ENCODE data around the gene GABRB3.

Gene GABRB3

DNA sequence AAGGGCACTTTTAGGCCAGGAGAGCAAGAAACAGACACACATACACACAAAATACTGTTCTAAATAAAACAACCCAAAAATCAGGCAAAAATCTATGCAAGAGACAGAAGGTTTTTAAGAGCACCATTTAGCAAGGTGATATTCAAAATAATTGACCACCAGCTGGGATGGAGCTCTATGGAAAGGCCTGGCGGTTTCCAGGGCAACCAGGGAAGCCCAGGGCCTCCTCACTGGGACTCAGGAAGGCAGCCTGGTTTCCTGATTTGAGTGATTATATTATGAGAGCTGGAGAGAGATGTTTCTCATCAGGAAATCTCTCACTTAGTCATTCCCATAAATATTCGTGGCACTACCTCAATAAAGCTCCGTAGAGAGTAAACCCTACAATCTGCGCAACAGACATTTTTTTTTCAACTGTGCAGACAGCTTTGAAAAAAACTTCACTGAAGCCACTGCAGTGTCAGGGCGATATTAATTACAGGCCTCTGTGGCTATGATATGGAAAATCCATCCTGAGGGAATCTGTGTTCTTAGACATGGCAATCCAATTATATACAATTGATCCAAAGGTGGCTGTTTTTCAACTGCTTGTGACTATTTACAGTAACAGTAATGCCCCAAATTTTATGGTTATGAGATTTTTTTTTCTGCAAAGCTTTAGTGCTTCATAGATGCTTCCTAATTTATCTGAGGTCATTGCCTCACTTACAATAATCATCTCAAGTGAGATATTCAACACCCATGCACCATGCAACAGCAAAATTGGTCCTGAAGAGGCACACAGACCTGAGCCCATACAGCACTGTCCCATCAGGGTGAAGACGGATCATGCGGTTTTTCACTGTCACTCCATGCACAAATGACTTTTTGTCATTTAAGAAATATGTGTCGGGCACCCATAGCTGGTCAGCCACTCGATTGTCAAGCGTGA is 152.1 kb downstream of the GABRB3 start:
- WGBS, 2 experiments = 90 to 93% methylated on average over 10 of the region's 10 CpGs
- Histone ChIP-seq H3K27me3 (ENCODE audit: control insufficient read depth, insufficient read depth, low read length, poor library complexity, severe bottlenecking) (no peaks in the 10 kb centered on the region), H3K4me3 (ENCODE audit: insufficient read depth, low read depth, low read length) (no peak overlapping the region), H3K36me3 (ENCODE audit: control insufficient read depth, insufficient read depth, low read length) (no peaks in the 10 kb centered on the region), H3K4me1 (ENCODE audit: control insufficient read depth, insufficient read depth, low read length) (peaks cover 7% of the 10 kb centered on the region), H3K9me3 (ENCODE audit: control insufficient read depth, low read length) (no peaks in the 10 kb centered on the region), H3K27ac (ENCODE audit: insufficient read depth, low read depth, low read length, poor library complexity, severe bottlenecking) (peak overlapping the region; percentile 8)

GRCh38 chr15:26615927-26616302 is 157.0 kb downstream of the GABRB3 start:
- no peaks in the 10 kb centered on the region for H3K9me3 ChIP-seq (ENCODE audit: control insufficient read depth, low read length)
- no peak overlapping the region for H3K27ac ChIP-seq (ENCODE audit: insufficient read depth, low read depth, low read length, poor library complexity, severe bottlenecking)
- no peak overlapping the region for H3K4me3 ChIP-seq (ENCODE audit: insufficient read depth, low read depth, low read length)
- no peaks in the 10 kb centered on the region for H3K36me3 ChIP-seq (ENCODE audit: control insufficient read depth, insufficient read depth, low read length)
- no peaks in the 10 kb centered on the region for H3K27me3 ChIP-seq (ENCODE audit: control insufficient read depth, insufficient read depth, low read length, poor library complexity, severe bottlenecking)
- H3K4me1 ChIP-seq (ENCODE audit: control insufficient read depth, insufficient read depth, low read length) = peaks cover 5% of the 10 kb centered on the region
- WGBS, 2 experiments = 93 to 98% methylated on average over 3 of the region's 3 CpGs

DNA sequence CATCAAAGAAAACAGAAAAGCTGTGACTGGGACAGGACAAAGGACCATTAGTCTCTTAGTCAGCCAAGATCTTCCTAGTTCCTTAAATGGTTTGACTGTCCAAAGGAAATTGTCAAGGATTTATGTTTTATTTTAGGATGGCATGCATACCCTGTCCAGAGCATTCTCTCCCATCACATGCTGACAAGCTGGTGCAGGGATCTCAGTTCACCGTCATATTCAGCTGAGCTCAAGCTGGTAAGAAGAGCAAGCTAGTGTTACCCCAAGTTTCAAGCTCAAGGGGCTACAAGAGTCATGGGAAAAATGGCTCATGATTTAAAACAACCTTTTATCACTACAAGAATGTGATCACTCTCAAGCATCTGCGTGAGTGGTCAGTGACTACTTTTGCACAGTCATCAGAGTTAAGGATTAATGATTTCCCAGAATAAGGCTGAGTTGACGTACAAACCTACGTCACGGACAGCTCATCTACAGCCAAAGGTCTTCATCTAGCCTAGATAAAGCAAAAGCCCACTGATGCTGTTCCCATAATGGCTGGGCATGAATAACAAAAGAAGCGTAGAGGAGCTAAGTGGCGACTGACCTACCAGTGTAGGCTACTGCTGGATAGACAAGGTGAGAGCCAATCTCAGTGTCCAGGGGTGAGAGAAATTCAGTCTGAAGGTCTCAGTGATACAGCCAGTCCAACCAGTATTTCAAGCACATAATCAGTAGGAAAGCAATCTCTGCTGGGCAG is 157.5 kb downstream of the GABRB3 start:
- Histone ChIP-seq H3K4me1 (ENCODE audit: control insufficient read depth, insufficient read depth, low read length) (peaks cover 2% of the 10 kb centered on the region), H3K27ac (ENCODE audit: insufficient read depth, low read depth, low read length, poor library complexity, severe bottlenecking) (no peak overlapping the region), H3K4me3 (ENCODE audit: insufficient read depth, low read depth, low read length) (no peak overlapping the region), H3K9me3 (ENCODE audit: control insufficient read depth, low read length) (no peaks in the 10 kb centered on the region), H3K27me3 (ENCODE audit: control insufficient read depth, insufficient read depth, low read length, poor library complexity, severe bottlenecking) (no peaks in the 10 kb centered on the region), H3K36me3 (ENCODE audit: control insufficient read depth, insufficient read depth, low read length) (no peaks in the 10 kb centered on the region)
- WGBS, 2 experiments = 93% methylated on average over 7 of the region's 7 CpGs

- no peaks in the 10 kb centered on the region for H3K36me3 ChIP-seq (ENCODE audit: control insufficient read depth, insufficient read depth, low read length)
- no peak overlapping the region for H3K27ac ChIP-seq (ENCODE audit: insufficient read depth, low read depth, low read length, poor library complexity, severe bottlenecking)
- H3K9me3 ChIP-seq (ENCODE audit: control insufficient read depth, low read length) = no peaks in the 10 kb centered on the region
- 91 to 98% methylated on average over 2 of the region's 3 CpGs for WGBS, 2 experiments
- H3K27me3 ChIP-seq (ENCODE audit: control insufficient read depth, insufficient read depth, low read length, poor library complexity, severe bottlenecking) = no peaks in the 10 kb centered on the region
- no peaks in the 10 kb centered on the region for H3K4me1 ChIP-seq (ENCODE audit: control insufficient read depth, insufficient read depth, low read length)
- H3K4me3 ChIP-seq (ENCODE audit: insufficient read depth, low read depth, low read length) = no peak overlapping the region
These were observed 158.1 kb downstream of the GABRB3 start for GRCh38 chr15:26614734-26615133.

DNA sequence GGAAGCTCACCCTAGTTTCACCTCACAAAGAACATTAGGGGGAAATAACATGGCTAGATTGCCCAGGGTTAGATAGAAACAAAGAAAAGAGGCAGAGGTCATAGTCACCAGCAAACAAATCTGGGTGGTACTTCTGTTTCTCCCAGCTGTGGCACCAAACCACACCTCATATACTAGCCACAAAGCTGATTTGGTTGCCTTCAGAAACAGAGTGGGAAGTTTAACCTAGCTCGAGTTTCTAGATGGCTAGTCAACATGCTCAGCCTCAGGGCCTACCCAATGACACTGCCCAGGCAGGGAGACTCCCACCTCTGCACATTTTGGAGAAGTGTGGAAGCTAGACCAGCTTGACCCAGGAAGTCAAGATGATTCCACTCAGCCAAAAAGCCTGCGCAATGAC is 174.2 kb downstream of the GABRB3 start:
- Histone ChIP-seq H3K9me3 (ENCODE audit: control insufficient read depth, low read length) (no peaks in the 10 kb centered on the region), H3K4me1 (ENCODE audit: control insufficient read depth, insufficient read depth, low read length) (no peaks in the 10 kb centered on the region), H3K27me3 (ENCODE audit: control insufficient read depth, insufficient read depth, low read length, poor library complexity, severe bottlenecking) (no peaks in the 10 kb centered on the region), H3K4me3 (ENCODE audit: insufficient read depth, low read depth, low read length) (no peak overlapping the region), H3K27ac (ENCODE audit: insufficient read depth, low read depth, low read length, poor library complexity, severe bottlenecking) (no peak overlapping the region), H3K36me3 (ENCODE audit: control insufficient read depth, insufficient read depth, low read length) (no peaks in the 10 kb centered on the region)
- 44 to 47% methylated on average over 2 of the region's 2 CpGs for WGBS, 2 experiments

DNA sequence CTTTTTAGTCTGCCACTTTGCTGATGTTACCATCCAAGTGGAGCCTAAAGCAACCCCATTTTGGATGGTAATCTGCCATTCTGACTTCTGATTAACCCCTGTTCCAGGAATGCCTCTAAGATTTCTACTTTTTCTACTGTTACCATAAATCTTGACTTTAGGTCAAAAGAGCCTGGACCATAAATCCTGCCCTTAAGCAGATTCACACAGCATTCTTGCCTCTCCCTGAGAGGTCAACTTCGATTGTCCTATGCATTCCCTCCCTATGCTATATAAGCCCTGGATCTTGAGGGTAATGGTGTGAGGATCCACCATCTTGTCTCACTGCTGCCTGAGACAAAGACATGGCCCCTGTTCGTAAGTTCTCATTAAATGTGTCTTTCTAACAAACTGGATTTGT is 177.3 kb downstream of the GABRB3 start:
- Histone ChIP-seq H3K9me3 (ENCODE audit: control insufficient read depth, low read length) (no peaks in the 10 kb centered on the region), H3K4me3 (ENCODE audit: insufficient read depth, low read depth, low read length) (no peak overlapping the region), H3K27ac (ENCODE audit: insufficient read depth, low read depth, low read length, poor library complexity, severe bottlenecking) (no peak overlapping the region), H3K4me1 (ENCODE audit: control insufficient read depth, insufficient read depth, low read length) (no peaks in the 10 kb centered on the region), H3K27me3 (ENCODE audit: control insufficient read depth, insufficient read depth, low read length, poor library complexity, severe bottlenecking) (no peaks in the 10 kb centered on the region), H3K36me3 (ENCODE audit: control insufficient read depth, insufficient read depth, low read length) (no peaks in the 10 kb centered on the region)
- 91 to 93% methylated on average over 2 of the region's 2 CpGs for WGBS, 2 experiments

- 88 to 96% methylated on average over 2 of the region's 2 CpGs for WGBS, 2 experiments
These were observed 182.2 kb downstream of the GABRB3 start for GRCh38 chr15:26590676-26591075.

GRCh38 chr15:26582840-26583239 is 190.0 kb downstream of the GABRB3 start:
- Histone ChIP-seq H3K4me3 (ENCODE audit: insufficient read depth, low read depth, low read length) (no peak overlapping the region), H3K4me1 (ENCODE audit: control insufficient read depth, insufficient read depth, low read length) (no peaks in the 10 kb centered on the region), H3K27ac (ENCODE audit: insufficient read depth, low read depth, low read length, poor library complexity, severe bottlenecking) (no peak overlapping the region), H3K36me3 (ENCODE audit: control insufficient read depth, insufficient read depth, low read length) (no peaks in the 10 kb centered on the region), H3K27me3 (ENCODE audit: control insufficient read depth, insufficient read depth, low read length, poor library complexity, severe bottlenecking) (no peaks in the 10 kb centered on the region), H3K9me3 (ENCODE audit: control insufficient read depth, low read length) (peaks cover 2% of the 10 kb centered on the region)
- 96 to 97% methylated on average over 6 of the region's 6 CpGs for WGBS, 2 experiments

More at GRCh38 chr15:26590676-26591075, 182.2 kb downstream of the GABRB3 start:
- Histone ChIP-seq H3K4me3 (ENCODE audit: insufficient read depth, low read depth, low read length) (no peak overlapping the region), H3K27me3 (ENCODE audit: control insufficient read depth, insufficient read depth, low read length, poor library complexity, severe bottlenecking) (no peaks in the 10 kb centered on the region), H3K36me3 (ENCODE audit: control insufficient read depth, insufficient read depth, low read length) (no peaks in the 10 kb centered on the region), H3K27ac (ENCODE audit: insufficient read depth, low read depth, low read length, poor library complexity, severe bottlenecking) (no peak overlapping the region), H3K9me3 (ENCODE audit: control insufficient read depth, low read length) (no peaks in the 10 kb centered on the region), H3K4me1 (ENCODE audit: control insufficient read depth, insufficient read depth, low read length) (no peaks in the 10 kb centered on the region)

GRCh38 chr15:26580943-26581342 is 191.9 kb downstream of the GABRB3 start:
- Histone ChIP-seq H3K27me3 (ENCODE audit: control insufficient read depth, insufficient read depth, low read length, poor library complexity, severe bottlenecking) (no peaks in the 10 kb centered on the region), H3K36me3 (ENCODE audit: control insufficient read depth, insufficient read depth, low read length) (no peaks in the 10 kb centered on the region), H3K4me1 (ENCODE audit: control insufficient read depth, insufficient read depth, low read length) (no peaks in the 10 kb centered on the region), H3K27ac (ENCODE audit: insufficient read depth, low read depth, low read length, poor library complexity, severe bottlenecking) (no peak overlapping the region), H3K9me3 (ENCODE audit: control insufficient read depth, low read length) (peaks cover 2% of the 10 kb centered on the region), H3K4me3 (ENCODE audit: insufficient read depth, low read depth, low read length) (no peak overlapping the region)
- 59 to 89% methylated on average over 2 to 3 of the region's 4 CpGs for whole genome bisulfite sequencing, 2 experiments

DNA sequence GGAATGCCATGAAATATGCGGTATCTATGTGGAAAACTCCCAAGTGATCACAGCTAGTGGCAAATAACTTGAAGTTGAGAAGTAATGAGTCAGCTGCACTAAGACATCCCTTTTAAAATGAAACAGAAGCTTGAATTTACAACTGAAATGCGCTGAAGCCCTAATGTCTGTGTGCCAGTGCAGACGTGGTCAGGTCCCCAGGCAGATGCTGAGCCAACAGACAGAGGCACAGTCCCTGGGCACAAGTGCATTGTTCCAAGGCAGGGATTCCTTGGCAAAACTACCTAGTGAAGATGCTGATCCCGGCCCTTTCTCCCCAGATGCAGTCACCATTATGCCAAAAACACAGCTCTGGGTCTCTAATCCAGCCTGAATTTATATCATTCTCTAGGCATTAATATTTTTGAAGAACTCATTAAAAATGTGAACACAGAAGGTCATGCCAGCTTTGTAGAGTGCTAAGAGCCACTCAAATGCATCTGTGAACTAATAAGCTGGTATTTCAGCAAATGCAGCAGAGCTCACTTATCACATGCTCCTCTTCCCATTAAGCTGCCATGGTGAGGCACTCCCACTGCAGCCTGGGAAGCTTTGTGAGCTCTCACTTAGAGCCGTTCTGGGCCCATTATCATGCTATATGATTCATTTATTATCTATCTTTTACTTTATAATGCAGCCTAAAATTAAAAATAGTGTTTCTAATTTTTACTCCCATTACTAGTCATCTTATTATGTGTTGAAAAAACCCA is 200.1 kb downstream of the GABRB3 start:
- no peak overlapping the region for H3K27ac ChIP-seq (ENCODE audit: insufficient read depth, low read depth, low read length, poor library complexity, severe bottlenecking)
- 94 to 95% methylated on average over 4 to 5 of the region's 5 CpGs for WGBS, 2 experiments

More for the DNA sequence above, 200.1 kb downstream of the GABRB3 start:
- Histone ChIP-seq H3K4me3 (ENCODE audit: insufficient read depth, low read depth, low read length) (no peak overlapping the region), H3K9me3 (ENCODE audit: control insufficient read depth, low read length) (no peaks in the 10 kb centered on the region), H3K4me1 (ENCODE audit: control insufficient read depth, insufficient read depth, low read length) (no peaks in the 10 kb centered on the region), H3K27me3 (ENCODE audit: control insufficient read depth, insufficient read depth, low read length, poor library complexity, severe bottlenecking) (no peaks in the 10 kb centered on the region), H3K36me3 (ENCODE audit: control insufficient read depth, insufficient read depth, low read length) (no peaks in the 10 kb centered on the region)
